HEK293 (cell line): ENCODE data around the gene CPT1A.

Experiments
- CTCF ChIA-PET: fragments of 350-600 bp; formaldehyde crosslinking; extraction: SDS; loops from one replicate; lab custom pipeline; 2021; ENCODE audit warnings: antibody characterized with exemption; lab: Yijun Ruan, JAX
- POLR2A ChIA-PET: fragments of 300-600 bp; formaldehyde crosslinking; extraction: SDS; loops from one replicate; lab custom pipeline; 2020; ENCODE audit warnings: antibody characterized with exemption, inconsistent platforms; lab: Yijun Ruan, JAX
- H3K27ac ChIP-seq: fragments of 200-500 bp; sonication (Bioruptor generic); 2 replicates; pipeline ENCODE4 v1.5.1; 2014; ENCODE audit warnings: low read depth, low read length, control low read depth, inconsistent platforms; ENCODE audit errors: extremely low read depth
- H3K36me3 ChIP-seq, 2 experiments: fragments of 200-500 bp in 1 of 2; sonication (Bioruptor generic) in 1 of 2; 1 replicate in 1 of 2; 2 replicates in 1 of 2; pipeline ENCODE4 v1.5.1; 2014 to 2017; ENCODE audit warnings: inconsistent platforms in 2 of 2, low read length in 2 of 2; ENCODE audit not compliant: control insufficient read depth in 2 of 2, insufficient read depth in 1 of 2
- H3K4me1 ChIP-seq: fragments of 200-500 bp; sonication (Bioruptor generic); 2 replicates; pipeline ENCODE4 v1.5.1; 2014; ENCODE audit warnings: mild to moderate bottlenecking, low read length, inconsistent platforms; ENCODE audit not compliant: control insufficient read depth, insufficient read depth
- H3K4me3 ChIP-seq: 2 replicates; pipeline ENCODE4 v1.5.1; 2011; ENCODE audit warnings: low read depth, mild to moderate bottlenecking, control low read depth, low read length, moderate library complexity
- H3K9me3 ChIP-seq: fragments of 200-500 bp; sonication (Bioruptor generic); 2 replicates; pipeline ENCODE4 v1.5.1; 2014; ENCODE audit warnings: low read depth, low read length, inconsistent platforms; ENCODE audit not compliant: control insufficient read depth, insufficient read depth
- BCL11A ChIP-seq: fragments of 450-650 bp; formaldehyde crosslinking; IDR thresholded peaks from 2 replicates; pipeline ENCODE4 v1.5.1; 2016; ENCODE audit warnings: low read depth, missing biosample characterization, missing genetic modification characterization
- EGR2 ChIP-seq: fragments of 450-650 bp; formaldehyde crosslinking; IDR thresholded peaks from 2 replicates; pipeline ENCODE4 v1.5.1; 2016; ENCODE audit warnings: low read depth, missing biosample characterization, missing genetic modification characterization
- HOXC10 ChIP-seq: sonication (generic); formaldehyde crosslinking; IDR thresholded peaks from 2 replicates; pipeline ENCODE4 v1.8.1; 2023; ENCODE audit warnings: mild to moderate bottlenecking, missing genetic modification reagents
- IKZF3 ChIP-seq: fragments of 450-650 bp; IDR thresholded peaks from 2 replicates; pipeline ENCODE4 v1.5.0; 2018; ENCODE audit warnings: missing biosample characterization, mild to moderate bottlenecking, missing genetic modification characterization, moderate library complexity
- KLF10 ChIP-seq: fragments of 450-650 bp; IDR thresholded peaks from 2 replicates; pipeline ENCODE4 v1.5.1; 2018; ENCODE audit warnings: missing biosample characterization, mild to moderate bottlenecking, missing genetic modification characterization
- KLF17 ChIP-seq: fragments of 450-650 bp; formaldehyde crosslinking; IDR thresholded peaks from 2 replicates; pipeline ENCODE4 v1.5.1; 2016; ENCODE audit warnings: missing biosample characterization, missing genetic modification characterization
- MYNN ChIP-seq: fragments of 450-650 bp; formaldehyde crosslinking; IDR thresholded peaks from 2 replicates; pipeline ENCODE4 v1.5.1; 2016; ENCODE audit warnings: missing biosample characterization, missing genetic modification characterization, borderline replicate concordance
- MZF1 ChIP-seq: fragments of 450-650 bp; formaldehyde crosslinking; IDR thresholded peaks from 2 replicates; pipeline ENCODE4 v1.5.1; 2017; ENCODE audit warnings: missing biosample characterization, missing genetic modification characterization, borderline replicate concordance
- PRDM6 ChIP-seq: fragments of 450-650 bp; formaldehyde crosslinking; IDR thresholded peaks from 2 replicates; pipeline ENCODE4 v1.5.1; 2017; ENCODE audit warnings: missing biosample characterization, missing genetic modification characterization
- YY1 ChIP-seq: fragments of 450-650 bp; formaldehyde crosslinking; IDR thresholded peaks from 2 replicates; pipeline ENCODE4 v1.5.1; 2018; ENCODE audit warnings: missing biosample characterization, missing genetic modification characterization
- ZBTB21 ChIP-seq: fragments of 450-650 bp; formaldehyde crosslinking; IDR thresholded peaks from 2 replicates; pipeline ENCODE4 v1.5.1; 2017; ENCODE audit warnings: missing biosample characterization, missing genetic modification characterization
- ZBTB7A ChIP-seq: fragments of 450-650 bp; formaldehyde crosslinking; IDR thresholded peaks from 2 replicates; pipeline ENCODE4 v1.5.1; 2016; ENCODE audit warnings: low read depth, missing biosample characterization, missing genetic modification characterization
- ZFHX2 ChIP-seq: fragments of 450-650 bp; formaldehyde crosslinking; conservative IDR thresholded peaks from 2 replicates; pipeline ENCODE4 v1.5.1; 2016; ENCODE audit warnings: missing biosample characterization, missing genetic modification characterization
- ZNF132 ChIP-seq: fragments of 450-650 bp; formaldehyde crosslinking; IDR thresholded peaks from 2 replicates; pipeline ENCODE4 v1.5.1; 2017; ENCODE audit warnings: missing biosample characterization, missing genetic modification characterization, borderline replicate concordance
- ZNF140 ChIP-seq: fragments of 450-650 bp; formaldehyde crosslinking; IDR thresholded peaks from 2 replicates; pipeline ENCODE4 v1.5.1; 2016; ENCODE audit warnings: missing biosample characterization, missing genetic modification characterization
- ZNF175 ChIP-seq: fragments of 450-650 bp; formaldehyde crosslinking; IDR thresholded peaks from 2 replicates; pipeline ENCODE4 v1.5.1; 2016; ENCODE audit warnings: missing biosample characterization, missing genetic modification characterization
- ZNF211 ChIP-seq: fragments of 450-650 bp; formaldehyde crosslinking; IDR thresholded peaks from 2 replicates; pipeline ENCODE4 v1.5.1; 2016; ENCODE audit warnings: low read depth, missing biosample characterization, missing genetic modification characterization
- ZNF302 ChIP-seq: fragments of 450-650 bp; formaldehyde crosslinking; IDR thresholded peaks from 2 replicates; pipeline ENCODE4 v1.5.1; 2016; ENCODE audit warnings: missing biosample characterization, missing genetic modification characterization, low read depth
- ZNF416 ChIP-seq: fragments of 450-650 bp; formaldehyde crosslinking; IDR thresholded peaks from 2 replicates; pipeline ENCODE4 v1.5.1; 2016; ENCODE audit warnings: missing biosample characterization, missing genetic modification characterization
- ZNF510 ChIP-seq: fragments of 450-650 bp; formaldehyde crosslinking; IDR thresholded peaks from 2 replicates; pipeline ENCODE4 v1.5.1; 2018; ENCODE audit warnings: mild to moderate bottlenecking, missing genetic modification characterization, missing biosample characterization; ENCODE audit not compliant: insufficient replicate concordance
- ZNF544 ChIP-seq: fragments of 450-650 bp; formaldehyde crosslinking; IDR thresholded peaks from 2 replicates; pipeline ENCODE4 v1.5.0; 2017; ENCODE audit warnings: missing biosample characterization, missing genetic modification characterization
- ZNF548 ChIP-seq: fragments of 450-650 bp; formaldehyde crosslinking; IDR thresholded peaks from 2 replicates; pipeline ENCODE4 v1.5.1; 2016; ENCODE audit warnings: missing biosample characterization, missing genetic modification characterization
- ZNF555 ChIP-seq: fragments of 450-650 bp; formaldehyde crosslinking; conservative IDR thresholded peaks from 2 replicates; pipeline ENCODE4 v1.5.1; 2017; ENCODE audit warnings: missing biosample characterization, mild to moderate bottlenecking, missing genetic modification characterization, inconsistent platforms
- ZNF571 ChIP-seq: fragments of 450-650 bp; formaldehyde crosslinking; IDR thresholded peaks from 2 replicates; pipeline ENCODE4 v1.5.0; 2017; ENCODE audit warnings: missing biosample characterization, missing genetic modification characterization
- ZNF623 ChIP-seq: fragments of 450-650 bp; formaldehyde crosslinking; IDR thresholded peaks from 2 replicates; pipeline ENCODE4 v1.5.1; 2016; ENCODE audit warnings: missing biosample characterization, missing genetic modification characterization
- ZNF768 ChIP-seq: fragments of 450-650 bp; formaldehyde crosslinking; IDR thresholded peaks from 2 replicates; pipeline ENCODE4 v1.5.1; 2018; ENCODE audit warnings: missing biosample characterization, mild to moderate bottlenecking, missing genetic modification characterization
- ZSCAN30 ChIP-seq: fragments of 450-650 bp; IDR thresholded peaks from 2 replicates; pipeline ENCODE4 v1.5.1; 2018; ENCODE audit warnings: missing biosample characterization, mild to moderate bottlenecking, missing genetic modification characterization, moderate library complexity
- TF ChIP-seq, protein P1 (sequence below): fragments of 450-650 bp; formaldehyde crosslinking; IDR thresholded peaks from 2 replicates; pipeline ENCODE4 v1.5.1; 2016; ENCODE audit warnings: missing biosample characterization, missing genetic modification characterization, low read depth

The CPT1A gene

DNA sequence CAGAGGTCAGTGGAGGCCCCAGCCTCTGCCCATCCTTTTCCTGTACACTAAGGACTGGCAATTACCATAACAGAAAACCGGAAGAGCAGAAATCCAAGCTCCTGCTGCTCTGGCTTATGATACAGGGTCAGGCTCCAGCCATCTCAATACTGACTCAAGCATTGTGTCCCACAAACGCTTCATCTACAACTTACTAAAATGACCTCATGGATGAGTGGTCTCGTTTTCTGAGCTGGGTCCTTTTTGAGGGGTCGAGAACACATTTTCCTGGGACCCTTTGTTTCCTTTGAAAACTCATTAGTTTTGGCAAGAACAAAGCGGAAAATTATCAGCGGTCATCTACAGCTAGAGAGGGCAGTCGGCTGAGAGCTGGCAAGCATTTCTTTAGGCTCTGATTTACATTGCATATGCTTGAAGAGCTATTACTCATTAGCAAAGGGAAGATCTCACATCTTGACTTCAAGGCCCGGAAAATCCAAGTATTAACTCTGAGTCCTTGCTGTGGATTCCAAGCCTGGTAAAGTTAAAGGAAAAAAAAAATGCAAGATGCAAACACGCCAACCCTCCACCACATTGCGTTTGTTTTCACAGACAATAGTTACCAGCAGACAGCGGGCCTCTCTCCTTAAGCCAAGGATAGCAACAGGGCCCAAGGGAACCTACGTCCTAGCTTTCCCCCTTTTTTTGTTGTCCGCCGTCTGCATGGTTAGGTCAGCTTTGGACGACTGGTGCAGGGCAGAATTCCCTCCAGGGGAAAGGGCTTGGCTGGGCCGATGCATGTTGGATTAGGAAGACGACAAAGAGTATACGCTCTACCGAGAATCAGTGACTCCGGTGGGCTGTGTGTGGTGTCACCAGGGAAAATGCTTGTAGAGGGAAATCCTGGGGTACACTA lies 92.2 kb downstream of the CPT1A start (continued):
- no peak for TF ChIP-seq MZF1
- TF ChIP-seq BCL11A (tag by site-specific recombination), result no peak
- TF ChIP-seq KLF10 (tag by site-specific recombination), result no peak
- TF ChIP-seq ZNF571, result no peak

- ChIA-PET POLR2A (no interaction called here), CTCF (no interaction called here)
- Histone ChIP-seq H3K36me3 (peaks cover 0 to 27% of the 10 kb centered on the region in 2 experiments; a peak in 1 of 3 replicates), H3K27ac (no peak overlapping the region), H3K9me3 (no peaks in the 10 kb centered on the region), H3K4me3 (no peak overlapping the region), H3K4me1 (no peaks in the 10 kb centered on the region)
- no peak for TF ChIP-seq ZNF555 (tag by site-specific recombination)
- TF ChIP-seq EGR2 (tag by site-specific recombination), result 0 out of 2 replicates have a peak, but pooled peaks have one; percentile 0
- TF ChIP-seq YY1 (tag by site-specific recombination), result no peak
- TF ChIP-seq ZNF211 (tag by site-specific recombination), result no peak
Measured at GRCh38 chr11:68748061-68748460, 93.7 kb downstream of the CPT1A start.

GRCh38 chr11:68743539-68743938 lies 98.2 kb downstream of the CPT1A start:
- peaks cover 0 to 27% of the 10 kb centered on the region in 2 experiments; a peak in 1 of 3 replicates for H3K36me3 ChIP-seq
- POLR2A ChIA-PET, result no interaction called here
- H3K4me1 ChIP-seq, result no peaks in the 10 kb centered on the region
- no peak overlapping the region for H3K4me3 ChIP-seq
- no peak overlapping the region for H3K27ac ChIP-seq
- CTCF ChIA-PET, result interaction anchor here (0.7 kb wide), 1 partner anchor 11 kb away, joined by 3 read pairs; no protein-coding TSS in a partner anchor
- no peaks in the 10 kb centered on the region for H3K9me3 ChIP-seq
- TF ChIP-seq ZNF416 (tag by site-specific recombination) (no peak), IKZF3 (tag by site-specific recombination) (no peak), ZNF544 (no peak), ZNF623 (tag by site-specific recombination) (no peak), ZSCAN30 (tag by site-specific recombination) (no peak), ZNF132 (tag by site-specific recombination) (no peak), PRDM6 (tag by site-specific recombination) (no peak), MYNN (tag by site-specific recombination) (no peak), ZNF768 (tag by site-specific recombination) (no peak), ZBTB7A (tag by site-specific recombination) (no peak), ZNF302 (tag by site-specific recombination) (no peak)

GRCh38 chr11:68741463-68741862 lies 100.3 kb downstream of the CPT1A start:
- H3K9me3 ChIP-seq, result no peaks in the 10 kb centered on the region
- ChIA-PET CTCF (no interaction called here), POLR2A (no interaction called here)
- no peak overlapping the region for H3K4me3 ChIP-seq
- peaks cover 0 to 21% of the 10 kb centered on the region in 2 experiments; a peak in 1 of 3 replicates for H3K36me3 ChIP-seq
- H3K4me1 ChIP-seq, result no peaks in the 10 kb centered on the region
- no peak overlapping the region for H3K27ac ChIP-seq
- TF ChIP-seq KLF17 (tag by site-specific recombination), result no peak
- no peak for TF ChIP-seq ZNF175 (tag by site-specific recombination)
- TF ChIP-seq HOXC10 (CRISPR knock-in tag), result no peak
- peak; percentile 20; the same call in 1 of the 2 replicates for TF ChIP-seq ZFHX2 (tag by site-specific recombination)
- TF ChIP-seq ZNF548, result no peak
- TF ChIP-seq ZBTB21 (tag by site-specific recombination), result no peak
- no peak for TF ChIP-seq ZNF140 (tag by site-specific recombination)
- TF ChIP-seq ZNF510 (tag by site-specific recombination), result no peak
- TF ChIP-seq, protein P1, sequence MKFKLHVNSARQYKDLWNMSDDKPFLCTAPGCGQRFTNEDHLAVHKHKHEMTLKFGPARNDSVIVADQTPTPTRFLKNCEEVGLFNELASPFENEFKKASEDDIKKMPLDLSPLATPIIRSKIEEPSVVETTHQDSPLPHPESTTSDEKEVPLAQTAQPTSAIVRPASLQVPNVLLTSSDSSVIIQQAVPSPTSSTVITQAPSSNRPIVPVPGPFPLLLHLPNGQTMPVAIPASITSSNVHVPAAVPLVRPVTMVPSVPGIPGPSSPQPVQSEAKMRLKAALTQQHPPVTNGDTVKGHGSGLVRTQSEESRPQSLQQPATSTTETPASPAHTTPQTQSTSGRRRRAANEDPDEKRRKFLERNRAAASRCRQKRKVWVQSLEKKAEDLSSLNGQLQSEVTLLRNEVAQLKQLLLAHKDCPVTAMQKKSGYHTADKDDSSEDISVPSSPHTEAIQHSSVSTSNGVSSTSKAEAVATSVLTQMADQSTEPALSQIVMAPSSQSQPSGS (tag by site-specific recombination), result peak; percentile 17; the same call in 1 of the 2 replicates
